KMS-11 (cell line): ENCODE measurements around the gene SGO1.

Source experiments
- H2AFZ ChIP-seq: fragments of 200-600 bp; sonication (generic); 2 replicates; pipeline ENCODE4 v1.6.1; 2016; ENCODE audit warnings: antibody characterized with exemption, mixed run types, low read depth
- H3K27ac ChIP-seq: fragments of 200-600 bp; sonication (generic); 2 replicates; pipeline ENCODE4 v1.6.1; 2016; ENCODE audit warnings: mild to moderate bottlenecking, mixed run types
- H3K27me3 ChIP-seq: fragments of 200-600 bp; sonication (generic); 2 replicates; pipeline ENCODE4 v1.6.1; 2017; ENCODE audit warnings: mild to moderate bottlenecking, low read depth, mixed run types, moderate library complexity; ENCODE audit not compliant: insufficient read depth
- H3K36me3 ChIP-seq: fragments of 200-600 bp; sonication (generic); 2 replicates; pipeline ENCODE4 v1.6.1; 2017; ENCODE audit warnings: mild to moderate bottlenecking, mixed run types; ENCODE audit not compliant: insufficient read depth
- H3K4me1 ChIP-seq: fragments of 200-600 bp; sonication (generic); 2 replicates; pipeline ENCODE4 v1.6.1; 2016; ENCODE audit warnings: mild to moderate bottlenecking, low read depth, mixed run types; ENCODE audit not compliant: poor library complexity, severe bottlenecking
- H3K4me2 ChIP-seq: fragments of 200-600 bp; sonication (generic); 2 replicates; pipeline ENCODE4 v1.7.0; 2016; ENCODE audit warnings: mild to moderate bottlenecking, mixed run types
- H3K4me3 ChIP-seq: fragments of 200-600 bp; sonication (generic); IDR thresholded peaks from 2 replicates; pipeline ENCODE4 v1.6.1; 2017; ENCODE audit warnings: low read depth, low read length, mixed read lengths; ENCODE audit not compliant: insufficient read depth
- H3K79me2 ChIP-seq: fragments of 200-600 bp; sonication (generic); 2 replicates; pipeline ENCODE4 v1.6.1; 2016; ENCODE audit warnings: low read depth, mixed run types; ENCODE audit not compliant: insufficient read depth
- H3K9ac ChIP-seq: fragments of 200-600 bp; sonication (generic); 2 replicates; pipeline ENCODE4 v1.6.1; 2016; ENCODE audit warnings: mild to moderate bottlenecking, mixed run types
- H4K20me1 ChIP-seq: fragments of 200-600 bp; sonication (generic); 2 replicates; pipeline ENCODE4 v1.6.1; 2016; ENCODE audit warnings: mild to moderate bottlenecking, mixed run types; ENCODE audit not compliant: insufficient read depth
- CTCF ChIP-seq: fragments of 200-600 bp; sonication (generic); conservative IDR thresholded peaks from 2 replicates; pipeline ENCODE4 v1.6.1; 2017; ENCODE audit warnings: low read depth, mild to moderate bottlenecking, antibody characterized with exemption, low read length, moderate library complexity, mixed read lengths

Gene SGO1

GRCh38 chr3:20185679-20186599 lies at the start of gene SGO1:
SGO1 (minus strand) TSS chr3:20186206; CDS start chr3:20184027, 2,179 bp downstream.
- Histone ChIP-seq H3K36me3 (no peaks in the 10 kb centered on the region), H3K79me2 (peaks cover 25% of the 10 kb centered on the region), H3K27me3 (no peaks in the 10 kb centered on the region), H3K9ac (peak within 1 kb of the TSS; percentile 82), H2AFZ (peak within 1 kb of the TSS; percentile 71), H3K4me1 (peaks cover 17% of the 10 kb centered on the region), H3K4me2 (peak within 1 kb of the TSS; percentile 91), H4K20me1 (no peaks in the 10 kb centered on the region), H3K27ac (peak within 1 kb of the TSS; percentile 80), H3K4me3 (peak within 1 kb of the TSS; percentile 31)
- no peak for TF ChIP-seq CTCF

GRCh38 chr3:20235796-20236195 lies 49.8 kb upstream of the SGO1 start:
- H3K4me1 ChIP-seq: no peaks in the 10 kb centered on the region
- no peak overlapping the region for H3K27ac ChIP-seq
- TF ChIP-seq CTCF: no peak
- H3K9ac ChIP-seq: no peak overlapping the region
- H3K4me3 ChIP-seq: no peak overlapping the region
- no peaks in the 10 kb centered on the region for H3K36me3 ChIP-seq
- no peaks in the 10 kb centered on the region for H3K79me2 ChIP-seq
- no peaks in the 10 kb centered on the region for H4K20me1 ChIP-seq
- no peak overlapping the region for H2AFZ ChIP-seq
- H3K4me2 ChIP-seq: no peak overlapping the region
- H3K27me3 ChIP-seq: no peaks in the 10 kb centered on the region

- H3K27me3 ChIP-seq: no peaks in the 10 kb centered on the region
- H3K4me3 ChIP-seq: no peak overlapping the region
- no peaks in the 10 kb centered on the region for H4K20me1 ChIP-seq
- H2AFZ ChIP-seq: no peak overlapping the region
- no peak overlapping the region for H3K4me2 ChIP-seq
- H3K27ac ChIP-seq: no peak overlapping the region
- no peak for TF ChIP-seq CTCF
- no peaks in the 10 kb centered on the region for H3K79me2 ChIP-seq
- H3K36me3 ChIP-seq: no peaks in the 10 kb centered on the region
- H3K4me1 ChIP-seq: no peaks in the 10 kb centered on the region
- no peak overlapping the region for H3K9ac ChIP-seq
Observed at GRCh38 chr3:20232906-20233780, 47.1 kb upstream of the SGO1 start.

- no peak for TF ChIP-seq CTCF
- no peak overlapping the region for H3K4me3 ChIP-seq
Observed at GRCh38 chr3:20230954-20231353, 44.9 kb upstream of the SGO1 start.

More at GRCh38 chr3:20230954-20231353, 44.9 kb upstream of the SGO1 start:
- H3K27ac ChIP-seq: no peak overlapping the region
- no peak overlapping the region for H2AFZ ChIP-seq
- no peaks in the 10 kb centered on the region for H3K4me1 ChIP-seq
- H3K9ac ChIP-seq: no peak overlapping the region
- H3K4me2 ChIP-seq: no peak overlapping the region
- no peaks in the 10 kb centered on the region for H3K79me2 ChIP-seq
- no peaks in the 10 kb centered on the region for H3K36me3 ChIP-seq
- no peaks in the 10 kb centered on the region for H3K27me3 ChIP-seq
- H4K20me1 ChIP-seq: no peaks in the 10 kb centered on the region
